ENCODE measurements around the gene SIRPB2. TPM values are rescaled to one million over a fixed set of nuclear protein-coding genes. Genes with fewer than 3 reads are reported as not detected.

SIRPB2 gene
- total and polyA plus RNA-seq, 4 donors = 0.99 to 4.4 (median 2.2) TPM

- WGBS = 80% methylated on average over 3 of the region's 3 CpGs
- TF ChIP-seq, protein P1, sequence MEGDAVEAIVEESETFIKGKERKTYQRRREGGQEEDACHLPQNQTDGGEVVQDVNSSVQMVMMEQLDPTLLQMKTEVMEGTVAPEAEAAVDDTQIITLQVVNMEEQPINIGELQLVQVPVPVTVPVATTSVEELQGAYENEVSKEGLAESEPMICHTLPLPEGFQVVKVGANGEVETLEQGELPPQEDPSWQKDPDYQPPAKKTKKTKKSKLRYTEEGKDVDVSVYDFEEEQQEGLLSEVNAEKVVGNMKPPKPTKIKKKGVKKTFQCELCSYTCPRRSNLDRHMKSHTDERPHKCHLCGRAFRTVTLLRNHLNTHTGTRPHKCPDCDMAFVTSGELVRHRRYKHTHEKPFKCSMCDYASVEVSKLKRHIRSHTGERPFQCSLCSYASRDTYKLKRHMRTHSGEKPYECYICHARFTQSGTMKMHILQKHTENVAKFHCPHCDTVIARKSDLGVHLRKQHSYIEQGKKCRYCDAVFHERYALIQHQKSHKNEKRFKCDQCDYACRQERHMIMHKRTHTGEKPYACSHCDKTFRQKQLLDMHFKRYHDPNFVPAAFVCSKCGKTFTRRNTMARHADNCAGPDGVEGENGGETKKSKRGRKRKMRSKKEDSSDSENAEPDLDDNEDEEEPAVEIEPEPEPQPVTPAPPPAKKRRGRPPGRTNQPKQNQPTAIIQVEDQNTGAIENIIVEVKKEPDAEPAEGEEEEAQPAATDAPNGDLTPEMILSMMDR (IDR thresholded peaks at IDR 0.05; ENCODE audit: low read depth, low read length, missing input control) = no peak
- TF ChIP-seq RAD21 (IDR thresholded peaks at IDR 0.05) (no peak), ATF3 (IDR thresholded peaks at IDR 0.05) (no peak)
- Histone ChIP-seq H3K9me3 (ENCODE audit: control insufficient read depth in 4 of 4, low read length in 3 of 4) (no peaks in the 10 kb centered on the region), H3K4me1 (ENCODE audit: control insufficient read depth in 4 of 4, insufficient read depth in 4 of 4, low read length in 3 of 4) (peaks cover 2 to 31% (median 25%) of the 10 kb centered on the region in 4 donors), H3K4me3 (ENCODE audit: low read depth in 1 of 3, low read length in 3 of 3) (no peak overlapping the region), H3K27ac (ENCODE audit: low read depth in 1 of 2, low read length in 2 of 2) (no peak overlapping the region), H3K9ac (ENCODE audit: low read depth in 1 of 2, low read length in 2 of 2) (no peak overlapping the region), H3K36me3 (ENCODE audit: control insufficient read depth in 4 of 4, insufficient read depth in 3 of 4, low read depth in 1 of 4, low read length in 3 of 4) (peaks cover 5 to 32% (median 29%) of the 10 kb centered on the region in 4 donors), H3K27me3 (ENCODE audit: control insufficient read depth in 4 of 4, insufficient read depth in 4 of 4, low read length in 3 of 4) (no peaks in the 10 kb centered on the region)
- no peak for DNase-seq (ENCODE audit: low spot score)
Measured at GRCh38 chr20:1462834-1463233, 28.4 kb downstream of the SIRPB2 start.

- 98% methylated on average over 3 of the region's 3 CpGs for WGBS
- Histone ChIP-seq H3K4me1 (ENCODE audit: control insufficient read depth in 4 of 4, insufficient read depth in 4 of 4, low read length in 3 of 4) (peaks cover 2 to 27% (median 21%) of the 10 kb centered on the region in 4 donors), H3K9ac (ENCODE audit: low read depth in 1 of 2, low read length in 2 of 2) (no peak overlapping the region), H3K27ac (ENCODE audit: low read depth in 1 of 2, low read length in 2 of 2) (no peak overlapping the region), H3K27me3 (ENCODE audit: control insufficient read depth in 4 of 4, insufficient read depth in 4 of 4, low read length in 3 of 4) (no peaks in the 10 kb centered on the region), H3K9me3 (ENCODE audit: control insufficient read depth in 4 of 4, low read length in 3 of 4) (no peaks in the 10 kb centered on the region), H3K36me3 (ENCODE audit: control insufficient read depth in 4 of 4, insufficient read depth in 3 of 4, low read depth in 1 of 4, low read length in 3 of 4) (peaks cover 5 to 38% (median 36%) of the 10 kb centered on the region in 4 donors), H3K4me3 (ENCODE audit: low read depth in 1 of 3, low read length in 3 of 3) (no peak overlapping the region)
- no peak for TF ChIP-seq FOXA2 (IDR thresholded peaks at IDR 0.05)
- TF ChIP-seq SP1 (IDR thresholded peaks at IDR 0.05) = no peak
- no peak for TF ChIP-seq EGR1 (IDR thresholded peaks at IDR 0.05; ENCODE audit: low read depth in 2 of 2)
- no peak for TF ChIP-seq HNF4A (conservative IDR thresholded peaks at IDR 0.05)
- no peak for TF ChIP-seq TAF1 (conservative IDR thresholded peaks at IDR 0.05)
- TF ChIP-seq YY1 (IDR thresholded peaks at IDR 0.05) = no peak
- TF ChIP-seq JUND (IDR thresholded peaks at IDR 0.05) = no peak
- no peak for TF ChIP-seq ATF3 (IDR thresholded peaks at IDR 0.05)
- TF ChIP-seq FOXA1 (IDR thresholded peaks at IDR 0.05) = no peak
- no peak for TF ChIP-seq REST (IDR thresholded peaks at IDR 0.05)
- TF ChIP-seq NR2F2 (IDR thresholded peaks at IDR 0.05) = no peak
- TF ChIP-seq HNF4G (IDR thresholded peaks at IDR 0.05) = no peak
- no peak for TF ChIP-seq RAD21 (IDR thresholded peaks at IDR 0.05)
- no peak for TF ChIP-seq RXRA (IDR thresholded peaks at IDR 0.05)
- no peak for DNase-seq (ENCODE audit: low spot score)
Measured at GRCh38 chr20:1462001-1462400, 29.2 kb downstream of the SIRPB2 start.
